ENCODE measurements around the gene CEP170B. TPM values are rescaled to one million over a fixed set of nuclear protein-coding genes. Genes with fewer than 3 reads are reported as not detected.

CEP170B gene
- total and polyA plus RNA-seq, 2 of the 8 experiments (the other 6 are each of a cell fraction or from before 2014, with no cell fraction given): 9.1 to 33.8 TPM

DNA sequence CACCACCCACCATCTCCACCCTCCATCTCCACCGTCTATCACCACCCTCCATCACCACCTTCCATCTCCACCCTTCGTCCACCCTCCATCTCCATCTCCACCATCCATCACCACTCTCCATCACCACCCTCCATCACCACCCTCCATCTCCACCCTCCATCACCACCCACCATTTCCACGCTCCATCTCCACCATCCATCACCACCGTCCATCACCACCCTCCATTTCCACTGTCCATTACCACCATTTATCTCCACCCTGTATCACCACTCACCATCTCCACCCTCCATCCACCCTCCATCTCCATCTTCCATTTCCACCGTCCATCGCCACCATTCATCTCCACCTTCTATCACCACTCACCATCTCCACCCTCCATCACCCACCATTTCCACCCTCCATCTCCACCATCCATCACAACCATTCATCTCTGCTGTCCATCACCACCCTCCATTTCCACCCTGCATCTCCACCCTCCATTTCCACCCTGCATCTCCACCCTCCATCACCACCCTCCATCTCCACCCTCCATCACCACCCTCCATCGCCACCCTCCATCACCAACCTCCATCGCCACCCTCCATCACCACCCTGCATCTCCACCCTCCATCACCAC, 6.1 kb upstream of the CEP170B start:
- Histone ChIP-seq H3K4me2 (ENCODE audit: insufficient read depth in 1 of 2, low read depth in 2 of 2, low read length in 2 of 2) (no peak overlapping the region), H4K8ac (ENCODE audit: extremely low read depth, insufficient read depth, low read length) (no peak overlapping the region; the same call in 1 of the 2 replicates)
- FAIRE-seq: no peak
- TF ChIP-seq EP300 (IDR thresholded peaks at IDR 0.05; ENCODE audit: borderline replicate concordance in 1 of 2, low read depth in 2 of 2, low read length in 2 of 2): no peak
- no peak for TF ChIP-seq TEAD4 (IDR thresholded peaks at IDR 0.05; ENCODE audit: low read depth, low read length)
- no peak for TF ChIP-seq EGR1 (IDR thresholded peaks at IDR 0.05; ENCODE audit: borderline replicate concordance, low read depth, low read length)
- TF ChIP-seq TCF12 (IDR thresholded peaks at IDR 0.05; ENCODE audit: low read depth, low read length): no peak
- TF ChIP-seq GABPA (IDR thresholded peaks at IDR 0.05; ENCODE audit: borderline replicate concordance, insufficient read depth, low read length): no peak
- no peak for TF ChIP-seq CTBP2 (IDR thresholded peaks at IDR 0.05; ENCODE audit: borderline replicate concordance, insufficient read depth, insufficient read length, low read length)
- TF ChIP-seq CREB1 (IDR thresholded peaks at IDR 0.05): no peak
- no peak for TF ChIP-seq NRF1 (IDR thresholded peaks at IDR 0.05; ENCODE audit: low read depth, low read length)
- no peak for TF ChIP-seq JUN (IDR thresholded peaks at IDR 0.05; ENCODE audit: low read depth, low read length)
- TF ChIP-seq KDM4A (IDR thresholded peaks at IDR 0.05; ENCODE audit: low read depth, low read length, severe bottlenecking): no peak
- no peak for TF ChIP-seq MAFK (IDR thresholded peaks at IDR 0.05; ENCODE audit: low read depth, low read length)
- TF ChIP-seq, protein P1, sequence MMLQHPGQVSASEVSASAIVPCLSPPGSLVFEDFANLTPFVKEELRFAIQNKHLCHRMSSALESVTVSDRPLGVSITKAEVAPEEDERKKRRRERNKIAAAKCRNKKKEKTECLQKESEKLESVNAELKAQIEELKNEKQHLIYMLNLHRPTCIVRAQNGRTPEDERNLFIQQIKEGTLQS (IDR thresholded peaks at IDR 0.05; ENCODE audit: insufficient read depth, low read depth, low read length): no peak
- no peak for TF ChIP-seq KDM1A (IDR thresholded peaks at IDR 0.05; ENCODE audit: borderline replicate concordance, low read length)

More for the DNA sequence above, 6.1 kb upstream of the CEP170B start:
- ChIA-PET CTCF (ENCODE audit: partially characterized antibody) (no interaction called here), POLR2A (ENCODE audit: partially characterized antibody) (no interaction called here)
- Histone ChIP-seq H2AFZ (ENCODE audit: low read length) (no peak overlapping the region), H2BK120ac (replicated peaks; ENCODE audit: low read depth, low read length) (no peak overlapping the region), H3K23me2 (ENCODE audit: low read depth, low read length) (peaks cover 36% of the 10 kb centered on the region; the same call in 1 of the 2 replicates), H3K9me3 (ENCODE audit: insufficient read depth in 2 of 2, low read depth in 1 of 2, low read length in 1 of 2) (peaks cover 0 to 12% of the 10 kb centered on the region in 2 experiments; a peak in 1 of 4 replicates), H3K79me2 (ENCODE audit: control insufficient read depth in 1 of 2, insufficient read depth in 2 of 2, low read length in 2 of 2) (peaks cover 0 to 38% of the 10 kb centered on the region in 2 experiments; a peak in 3 of 4 replicates), H2AK5ac (ENCODE audit: low read depth, low read length) (0 out of 2 replicates have a peak overlapping the region, but pooled peaks have one; percentile 13), H4K20me1 (replicated peaks in 1 of 2; ENCODE audit: control insufficient read depth in 1 of 2, insufficient read depth in 2 of 2, low read length in 2 of 2) (peaks cover 6 to 21% of the 10 kb centered on the region in 2 experiments), H2BK15ac (ENCODE audit: low read length) (no peak overlapping the region), H3K9ac (replicated peaks in 1 of 4; ENCODE audit: extremely low read depth in 1 of 4, low read depth in 3 of 4, low read length in 3 of 4) (no peak overlapping the region), H3K4ac (replicated peaks; ENCODE audit: insufficient read length, low read depth, low read length) (no peak overlapping the region), H3K36me3 (ENCODE audit: control insufficient read depth in 2 of 4, insufficient read depth in 4 of 4, low read length in 3 of 4) (peaks cover 0 to 9% (median under 1%) of the 10 kb centered on the region in 4 experiments; a peak in 2 of 8 replicates), H4K5ac (ENCODE audit: insufficient read length, low read depth, low read length) (no peak overlapping the region), H3K18ac (ENCODE audit: extremely low read depth, low read length) (no peak overlapping the region), H3K27me3 (replicated peaks in 1 of 4; ENCODE audit: control insufficient read depth in 3 of 4, extremely low read depth in 1 of 4, insufficient read depth in 3 of 4, low read length in 3 of 4) (no peaks in the 10 kb centered on the region; a peak in 1 of 7 replicates), H3K23ac (ENCODE audit: insufficient read length) (no peak overlapping the region), H4K91ac (replicated peaks; ENCODE audit: insufficient read length, low read length) (no peak overlapping the region), H2BK20ac (ENCODE audit: low read length) (no peak overlapping the region), H3K56ac (replicated peaks; ENCODE audit: insufficient read length, low read depth, low read length) (no peak overlapping the region), H3K27ac (ENCODE audit: low read depth, low read length) (no peak overlapping the region), H3K4me3 (ENCODE audit: extremely low read depth in 1 of 4, insufficient read depth in 2 of 4, low read depth in 3 of 4, low read length in 4 of 4) (no peak overlapping the region), H3K4me1 (replicated peaks in 1 of 4; ENCODE audit: control insufficient read depth in 3 of 4, insufficient read depth in 4 of 4, low read length in 3 of 4) (peaks cover 0 to 13% (median 4%) of the 10 kb centered on the region in 4 experiments; a peak in 5 of 7 replicates), H2BK12ac (ENCODE audit: low read depth, low read length) (no peak overlapping the region), H3K79me1 (ENCODE audit: low read depth, low read length) (peaks cover 24% of the 10 kb centered on the region), H2BK5ac (ENCODE audit: low read depth, low read length) (no peak overlapping the region), H3K14ac (ENCODE audit: insufficient read length) (no peak overlapping the region)
- DNase-seq (ENCODE audit: low read depth in 1 of 2, low spot score in 2 of 2): no peak
- 84 to 100% methylated on average over 7 to 8 of the region's 8 CpGs for WGBS, 2 experiments (ENCODE audit: extremely low coverage in 1 of 2, insufficient coverage in 1 of 2, insufficient read length in 1 of 2, insufficient replicate concordance in 2 of 2, low coverage in 1 of 2, low lambda C conversion rate in 2 of 2, missing lambda C conversion rate in 1 of 2)

All from H1 (cell line).